Putamen (tissue), 1 donor: ENCODE results near the gene APAF1.
A peak's percentile ranks its signal among the peaks of the same experiment; 100 is the strongest.
"Not testable (repeated sequence)": the region's sequence is repeated elsewhere in the genome, so short reads cannot be mapped to it uniquely, and the experiment has no call there.

Experiments used
- DNase-seq: peaks from one replicate; pipeline ENCODE4 v3.0.0-alpha.2; 2016; ENCODE audit warnings: low spot score

The APAF1 gene, protein sequence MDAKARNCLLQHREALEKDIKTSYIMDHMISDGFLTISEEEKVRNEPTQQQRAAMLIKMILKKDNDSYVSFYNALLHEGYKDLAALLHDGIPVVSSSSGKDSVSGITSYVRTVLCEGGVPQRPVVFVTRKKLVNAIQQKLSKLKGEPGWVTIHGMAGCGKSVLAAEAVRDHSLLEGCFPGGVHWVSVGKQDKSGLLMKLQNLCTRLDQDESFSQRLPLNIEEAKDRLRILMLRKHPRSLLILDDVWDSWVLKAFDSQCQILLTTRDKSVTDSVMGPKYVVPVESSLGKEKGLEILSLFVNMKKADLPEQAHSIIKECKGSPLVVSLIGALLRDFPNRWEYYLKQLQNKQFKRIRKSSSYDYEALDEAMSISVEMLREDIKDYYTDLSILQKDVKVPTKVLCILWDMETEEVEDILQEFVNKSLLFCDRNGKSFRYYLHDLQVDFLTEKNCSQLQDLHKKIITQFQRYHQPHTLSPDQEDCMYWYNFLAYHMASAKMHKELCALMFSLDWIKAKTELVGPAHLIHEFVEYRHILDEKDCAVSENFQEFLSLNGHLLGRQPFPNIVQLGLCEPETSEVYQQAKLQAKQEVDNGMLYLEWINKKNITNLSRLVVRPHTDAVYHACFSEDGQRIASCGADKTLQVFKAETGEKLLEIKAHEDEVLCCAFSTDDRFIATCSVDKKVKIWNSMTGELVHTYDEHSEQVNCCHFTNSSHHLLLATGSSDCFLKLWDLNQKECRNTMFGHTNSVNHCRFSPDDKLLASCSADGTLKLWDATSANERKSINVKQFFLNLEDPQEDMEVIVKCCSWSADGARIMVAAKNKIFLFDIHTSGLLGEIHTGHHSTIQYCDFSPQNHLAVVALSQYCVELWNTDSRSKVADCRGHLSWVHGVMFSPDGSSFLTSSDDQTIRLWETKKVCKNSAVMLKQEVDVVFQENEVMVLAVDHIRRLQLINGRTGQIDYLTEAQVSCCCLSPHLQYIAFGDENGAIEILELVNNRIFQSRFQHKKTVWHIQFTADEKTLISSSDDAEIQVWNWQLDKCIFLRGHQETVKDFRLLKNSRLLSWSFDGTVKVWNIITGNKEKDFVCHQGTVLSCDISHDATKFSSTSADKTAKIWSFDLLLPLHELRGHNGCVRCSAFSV (N-terminal part only)

DNA sequence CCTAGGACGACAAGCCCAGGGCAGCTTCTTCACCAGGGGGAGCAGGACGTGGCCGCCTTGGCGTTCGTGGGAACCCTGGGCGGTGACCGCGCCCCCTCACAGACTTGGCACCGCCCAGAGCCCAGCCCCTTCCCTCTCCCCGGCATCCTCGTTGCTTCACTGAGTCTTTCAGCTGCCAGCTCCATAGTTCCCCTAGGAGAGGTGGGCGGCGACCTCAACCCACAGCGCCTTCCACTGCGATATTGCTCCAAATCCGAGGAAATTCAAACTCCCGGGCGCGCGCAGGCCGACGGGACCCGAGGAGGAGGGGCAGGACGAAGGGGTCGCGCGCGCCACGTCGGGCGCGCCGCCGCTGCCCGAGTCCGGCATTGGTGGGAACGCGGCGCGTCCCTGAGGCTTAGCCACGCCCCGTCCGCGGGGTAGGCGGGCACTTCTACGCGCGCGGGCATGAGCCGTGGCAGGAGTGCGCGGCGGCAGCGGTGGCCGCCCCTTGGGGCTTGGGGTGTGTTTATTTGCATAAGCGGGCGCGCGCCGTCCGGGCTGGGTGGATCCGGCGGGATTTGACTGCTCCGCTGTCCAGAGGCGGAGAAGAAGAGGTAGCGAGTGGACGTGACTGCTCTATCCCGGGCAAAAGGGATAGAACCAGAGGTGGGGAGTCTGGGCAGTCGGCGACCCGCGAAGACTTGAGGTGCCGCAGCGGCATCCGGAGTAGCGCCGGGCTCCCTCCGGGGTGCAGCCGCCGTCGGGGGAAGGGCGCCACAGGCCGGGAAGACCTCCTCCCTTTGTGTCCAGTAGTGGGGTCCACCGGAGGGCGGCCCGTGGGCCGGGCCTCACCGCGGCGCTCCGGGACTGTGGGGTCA lies at the start of gene APAF1, which contains the start of gene IKBIP:
TSS of gene APAF1 (plus strand) at position 579 of the 860 bp plus-strand sequence. CDS start 3,070 bp downstream, outside the sequence.
TSS of gene IKBIP (minus strand) at position 77 of the 860 bp plus-strand sequence. CDS start 87 bp downstream, outside the sequence.
- peak; percentile 96 for DNase-seq

DNA sequence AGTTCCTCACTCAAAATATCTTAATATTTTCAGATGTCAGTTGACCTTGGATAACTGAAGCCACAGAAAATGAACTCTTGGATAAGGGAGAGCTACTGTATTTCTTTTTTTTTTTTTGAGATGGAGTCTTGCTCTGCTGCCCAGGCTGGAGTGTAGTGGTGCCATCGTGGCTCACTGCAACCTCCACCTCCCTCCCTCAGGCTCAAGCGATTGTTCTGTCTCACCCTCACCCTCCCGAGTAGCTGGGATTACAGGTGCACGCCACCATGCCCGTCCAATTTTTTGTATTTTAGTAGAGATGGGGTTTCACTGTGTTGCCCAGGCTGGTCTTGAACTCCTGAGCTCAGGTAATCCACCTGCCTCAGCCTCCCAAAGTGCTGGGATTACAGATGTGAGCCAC lies 47.8 kb upstream of the APAF1 start:
- DNase-seq = not testable (repeated sequence)

DNA sequence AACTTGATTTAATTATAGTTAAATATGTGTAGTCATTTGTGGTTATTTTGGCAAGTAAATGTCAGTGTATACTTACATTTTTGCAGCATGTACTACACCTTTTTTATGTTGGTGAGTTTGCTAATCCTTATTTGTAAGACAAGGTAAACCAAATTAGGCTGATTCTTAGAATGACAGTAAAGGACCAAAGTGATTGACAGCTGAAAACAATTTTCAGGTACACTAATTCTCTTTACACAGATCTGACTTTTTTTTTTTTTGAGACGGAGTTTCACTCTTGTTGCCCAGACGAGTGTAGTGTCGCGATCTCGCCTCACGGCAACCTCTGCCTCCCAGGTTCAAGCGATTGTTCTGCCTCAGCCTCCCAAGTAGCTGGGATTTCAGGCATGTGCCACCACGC lies 43.2 kb upstream of the APAF1 start:
- no peak for DNase-seq

DNA sequence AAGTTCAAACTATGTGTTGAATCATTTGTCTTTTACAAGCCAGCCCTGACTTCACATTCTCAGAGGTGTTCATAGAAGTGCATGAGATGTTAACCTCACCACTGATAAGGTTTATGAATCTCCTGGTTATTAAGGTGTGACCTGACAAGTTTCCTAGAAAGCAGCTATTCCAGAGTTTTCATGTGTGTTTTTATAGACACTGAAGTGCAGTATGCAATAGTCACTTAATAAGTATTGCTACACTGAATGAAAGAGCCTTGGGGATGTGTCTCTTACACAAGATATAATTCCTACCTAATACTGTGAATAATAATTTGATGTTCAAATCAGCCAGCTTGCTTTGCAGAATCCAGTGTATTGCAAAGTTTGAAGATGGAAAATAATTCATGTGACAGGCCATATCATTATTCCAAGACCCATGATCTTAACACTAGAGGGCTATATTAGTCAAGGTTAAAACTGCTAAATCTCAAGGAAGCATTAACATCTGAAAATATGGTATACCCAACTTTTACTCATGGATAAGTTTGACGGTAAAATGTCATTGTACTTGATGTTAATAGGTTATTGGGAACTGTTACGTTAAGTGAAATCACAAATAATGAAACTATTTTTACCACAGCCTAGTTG lies 38.6 kb upstream of the APAF1 start:
- no peak for DNase-seq

DNA sequence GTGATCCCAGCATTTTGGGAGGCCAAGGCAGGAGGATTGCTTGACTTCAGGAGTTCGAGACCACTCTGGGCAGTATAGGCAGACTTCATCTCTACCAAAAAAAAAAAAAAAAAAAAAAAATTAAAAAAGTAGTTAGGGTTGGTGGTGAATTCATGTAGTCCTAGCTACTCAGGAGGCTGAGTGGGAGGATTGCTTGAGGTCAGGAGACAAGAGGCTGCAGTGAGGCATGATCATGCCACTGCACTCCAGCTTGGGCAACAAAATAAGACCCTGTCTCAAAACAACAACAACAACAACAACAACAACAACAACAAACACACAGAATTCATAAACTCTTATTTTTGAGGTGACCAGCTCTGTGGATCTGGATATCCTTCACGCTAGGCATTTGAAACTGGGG lies 34.5 kb upstream of the APAF1 start:
- no peak for DNase-seq

DNA sequence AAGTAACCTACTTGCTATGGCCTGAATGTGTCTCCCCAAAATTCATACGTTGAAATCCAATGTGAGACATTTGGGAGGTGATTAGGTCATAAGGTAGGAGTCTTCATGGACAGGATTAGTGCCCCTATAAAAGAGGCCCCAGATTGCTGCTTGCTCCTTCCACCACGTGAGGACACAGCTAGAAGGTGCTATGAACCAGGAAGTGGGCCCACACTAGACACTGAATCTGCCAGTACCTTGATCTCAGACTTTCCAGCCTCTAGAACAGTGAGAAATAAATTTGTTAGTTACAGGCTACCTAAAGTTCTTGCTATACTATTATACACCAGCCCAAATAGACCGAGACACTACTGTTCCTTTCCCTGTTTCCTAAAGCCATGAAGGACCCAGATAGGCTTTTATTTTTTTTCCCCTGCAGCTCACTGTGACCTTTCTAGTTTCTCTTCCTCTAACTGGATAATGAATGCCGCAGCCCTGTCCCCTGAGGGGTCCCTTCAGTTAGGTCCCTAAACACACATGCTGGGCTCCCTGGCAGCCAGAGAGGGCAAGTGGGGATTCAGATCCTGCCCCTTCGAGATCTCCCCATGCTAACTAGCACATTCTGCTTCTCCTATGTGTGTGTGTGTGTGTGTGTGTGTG lies 32.3 kb upstream of the APAF1 start:
- no peak for DNase-seq

DNA sequence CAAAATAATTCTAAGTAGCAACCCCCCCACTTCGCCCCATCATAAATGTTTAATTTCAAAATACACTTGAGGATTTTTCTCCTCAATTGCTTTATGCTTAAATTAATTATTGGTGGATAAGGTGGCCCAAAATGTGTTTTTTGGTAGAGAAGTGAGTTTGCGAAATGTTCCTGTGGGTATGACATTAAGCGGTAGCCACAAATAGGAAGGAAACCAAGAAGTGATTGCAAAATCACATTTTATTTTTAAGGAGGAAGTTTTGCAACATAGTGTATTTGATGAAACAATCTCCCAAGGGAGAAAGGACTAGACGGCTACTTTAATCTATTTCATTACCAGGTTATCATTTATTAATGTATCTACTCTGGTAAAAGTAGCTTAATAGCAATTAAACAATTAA lies 26.1 kb upstream of the APAF1 start:
- DNase-seq = no peak

DNA sequence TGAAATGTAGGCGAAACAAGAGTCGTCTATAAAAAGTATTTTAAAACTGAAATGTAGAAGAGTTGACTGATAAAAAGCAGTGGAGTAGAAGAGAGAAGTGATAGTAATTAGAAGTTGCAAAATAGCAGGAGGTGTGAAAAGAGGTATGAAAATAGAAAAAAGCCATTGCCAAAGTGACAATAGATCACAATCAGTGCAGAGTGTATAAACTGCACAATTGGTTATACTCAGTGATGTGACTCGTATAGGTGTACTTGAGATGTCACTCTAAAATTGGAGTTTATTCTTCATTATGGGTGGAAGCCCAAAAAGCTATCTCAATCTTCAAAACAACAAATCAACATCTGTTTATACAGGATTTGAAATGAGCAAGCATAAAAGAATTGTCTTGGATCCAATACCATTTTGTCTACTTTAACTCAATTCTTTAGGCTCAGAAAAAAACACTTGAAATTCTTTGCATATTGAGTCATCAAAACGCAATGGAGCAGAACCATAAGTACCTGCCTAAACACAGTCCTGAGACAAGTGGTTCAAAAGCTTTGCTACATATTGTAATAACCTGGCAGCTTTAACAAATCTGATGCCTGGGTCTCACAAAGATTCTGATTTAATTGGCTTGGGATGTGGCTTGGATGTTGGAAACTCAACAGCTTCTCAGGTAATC lies 9.3 kb upstream of the APAF1 start:
- DNase-seq = no peak

DNA sequence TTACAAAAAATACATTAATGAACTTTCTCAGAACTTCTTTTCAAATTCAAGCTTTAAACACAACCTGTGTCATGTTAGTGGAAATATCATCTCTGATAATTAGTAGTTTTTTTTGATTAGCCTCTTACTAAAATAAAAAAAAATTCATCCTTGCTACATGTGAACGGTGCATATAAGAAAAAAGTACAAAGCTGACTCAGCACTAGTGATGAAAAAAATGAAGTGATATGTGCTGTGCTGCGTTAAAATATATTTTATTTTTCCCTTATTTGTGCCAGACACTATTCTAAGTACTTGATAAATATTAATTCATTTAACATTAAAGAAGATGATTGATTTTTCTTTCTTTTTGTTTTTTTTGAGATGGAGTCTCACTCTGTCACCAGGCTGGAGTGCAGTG lies 8.0 kb upstream of the APAF1 start:
- DNase-seq = no peak

DNA sequence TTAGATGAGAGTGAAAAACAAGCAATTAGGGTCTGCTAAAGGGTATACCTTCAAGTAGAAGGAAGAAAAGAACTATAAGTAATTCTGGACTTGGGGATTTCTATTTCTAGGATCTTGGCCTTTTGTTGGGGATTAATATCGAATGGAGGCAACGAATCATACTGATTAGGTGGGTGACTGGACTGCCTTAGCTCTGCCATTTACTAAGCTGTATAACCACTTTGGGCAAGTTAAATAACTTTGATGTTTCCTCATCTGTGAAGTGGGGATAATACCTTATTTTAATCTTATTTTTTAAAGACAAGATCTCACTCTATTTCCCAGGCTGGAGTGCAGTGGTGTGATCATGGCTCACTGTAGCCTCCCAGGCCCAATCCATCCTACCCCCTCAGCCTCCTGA lies 7.1 kb upstream of the APAF1 start:
- no peak for DNase-seq

DNA sequence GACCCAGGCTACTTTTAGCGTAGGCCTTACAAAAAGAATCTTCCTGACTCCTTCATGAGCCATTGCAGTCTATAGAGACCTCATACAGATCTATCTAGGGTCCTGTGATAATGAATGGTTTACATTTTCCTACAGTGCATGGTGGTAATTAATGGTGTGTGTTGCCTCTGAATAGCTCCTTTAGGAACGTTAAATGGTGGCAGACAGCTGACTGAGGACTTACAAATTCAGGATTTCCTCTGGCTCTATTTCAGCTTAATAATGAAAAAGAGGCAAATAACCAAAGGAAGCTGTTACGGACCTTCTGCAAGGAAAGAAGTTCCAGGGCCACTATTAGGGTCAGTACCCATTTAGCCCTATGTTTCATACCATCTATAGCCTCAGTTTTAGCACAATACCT lies 5.6 kb upstream of the APAF1 start:
- DNase-seq = no peak

DNA sequence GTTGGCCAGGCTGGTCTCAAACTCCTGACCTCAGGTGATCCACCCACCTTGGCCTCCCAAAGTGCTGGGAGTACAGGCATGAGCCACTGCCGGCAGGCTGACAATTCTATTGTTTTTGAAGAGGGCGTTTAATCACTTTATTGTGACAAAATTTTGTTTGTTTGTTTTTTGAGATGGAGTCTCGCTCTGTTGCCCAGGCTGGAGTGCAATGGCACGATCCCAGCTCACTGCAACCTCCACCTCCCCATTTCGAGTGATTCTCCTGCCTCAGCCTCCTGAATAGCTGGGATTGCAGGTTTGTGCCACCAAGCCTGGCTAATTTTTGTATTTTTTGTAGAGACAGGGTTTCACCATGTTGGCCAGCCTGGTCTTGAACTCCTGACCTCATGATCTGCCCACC lies 2.3 kb upstream of the APAF1 start:
- not testable (repeated sequence) for DNase-seq

DNA sequence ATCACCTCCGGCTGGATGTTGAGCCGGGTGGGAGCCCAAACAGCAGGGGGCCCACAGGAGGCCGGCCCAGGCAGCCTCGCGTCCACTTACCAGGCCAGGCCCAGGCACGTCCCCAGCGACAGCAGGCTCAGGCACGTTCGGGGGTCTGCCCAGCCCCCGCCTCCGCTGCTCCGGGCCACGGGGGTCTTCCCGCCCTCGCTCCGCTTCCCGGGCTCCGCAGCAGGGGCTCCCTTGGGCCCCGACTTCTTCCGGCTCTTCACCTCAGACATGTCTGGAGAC lies 718 bp upstream of the APAF1 start:
- no peak for DNase-seq

DNA sequence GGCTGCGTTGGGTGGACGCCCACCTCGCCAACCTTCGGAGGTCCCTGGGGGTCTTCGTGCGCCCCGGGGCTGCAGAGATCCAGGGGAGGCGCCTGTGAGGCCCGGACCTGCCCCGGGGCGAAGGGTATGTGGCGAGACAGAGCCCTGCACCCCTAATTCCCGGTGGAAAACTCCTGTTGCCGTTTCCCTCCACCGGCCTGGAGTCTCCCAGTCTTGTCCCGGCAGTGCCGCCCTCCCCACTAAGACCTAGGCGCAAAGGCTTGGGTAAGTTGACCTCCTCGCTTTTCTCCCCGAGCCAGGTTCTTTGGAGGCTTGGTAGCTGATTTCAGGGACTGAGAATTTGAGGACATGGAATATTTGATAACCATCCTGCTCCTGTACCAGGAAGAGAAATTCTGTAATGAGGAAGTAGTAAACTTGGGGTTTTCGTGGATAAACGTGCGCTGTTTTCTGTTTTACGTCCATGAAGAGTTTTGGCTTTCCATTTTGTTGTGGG lies 530 bp downstream of the APAF1 start:
- DNase-seq = peak; percentile 22

DNA sequence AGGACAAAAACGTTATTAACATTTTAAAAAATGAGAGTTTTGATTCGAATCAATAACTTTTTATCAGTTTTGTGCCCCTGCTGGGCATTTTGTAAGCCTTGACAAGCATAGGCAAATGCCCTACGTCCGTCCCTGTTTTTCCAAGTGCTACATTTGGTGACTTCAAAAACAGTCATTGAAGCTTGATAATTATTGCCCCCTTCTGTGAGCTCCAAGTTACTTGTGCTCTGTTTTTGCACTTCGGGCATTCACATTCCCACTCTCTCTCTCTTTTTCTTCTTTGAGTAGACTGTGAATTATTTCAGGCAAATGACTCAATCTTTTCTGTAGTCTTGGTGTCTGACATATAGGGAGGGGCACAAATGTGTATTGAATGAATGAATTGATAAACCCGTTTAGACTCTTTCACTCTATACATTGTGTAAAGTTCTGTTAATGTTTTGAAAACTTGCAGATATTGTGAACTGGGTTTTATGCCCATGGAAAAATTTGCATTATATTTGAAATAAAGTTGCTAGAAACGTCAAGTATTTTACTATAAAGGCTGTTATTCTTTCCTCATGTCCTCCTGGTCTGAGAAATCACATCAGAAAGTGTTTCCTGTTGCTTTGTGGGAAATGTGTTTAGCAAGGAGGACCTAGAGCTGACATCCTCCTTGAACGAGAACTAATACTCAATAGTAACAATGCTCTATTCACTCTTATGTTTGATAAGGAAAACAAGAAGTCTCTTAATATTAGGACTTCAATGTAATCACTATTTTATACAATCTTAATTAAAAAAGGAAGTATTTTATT lies 1.4 kb downstream of the APAF1 start:
- peak; percentile 1 for DNase-seq

DNA sequence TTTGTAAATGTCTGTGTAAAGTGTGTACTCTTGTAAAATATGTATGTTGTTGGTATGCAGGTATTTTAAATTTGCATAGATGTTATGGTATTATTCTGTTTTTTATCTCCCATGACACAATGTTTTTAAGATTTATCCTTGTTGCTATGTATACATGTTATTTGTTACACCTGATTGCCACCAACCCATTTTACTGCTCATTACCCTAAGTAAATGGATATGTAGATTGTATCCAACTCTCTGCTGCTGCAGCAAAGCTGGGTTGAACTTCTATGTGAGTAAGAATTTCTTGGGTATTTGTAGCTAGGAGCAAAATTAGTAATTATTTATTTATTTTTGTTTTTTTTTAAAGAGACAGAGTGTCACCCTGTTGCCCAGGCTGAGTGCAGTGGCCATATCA lies 6.2 kb downstream of the APAF1 start:
- no peak for DNase-seq

DNA sequence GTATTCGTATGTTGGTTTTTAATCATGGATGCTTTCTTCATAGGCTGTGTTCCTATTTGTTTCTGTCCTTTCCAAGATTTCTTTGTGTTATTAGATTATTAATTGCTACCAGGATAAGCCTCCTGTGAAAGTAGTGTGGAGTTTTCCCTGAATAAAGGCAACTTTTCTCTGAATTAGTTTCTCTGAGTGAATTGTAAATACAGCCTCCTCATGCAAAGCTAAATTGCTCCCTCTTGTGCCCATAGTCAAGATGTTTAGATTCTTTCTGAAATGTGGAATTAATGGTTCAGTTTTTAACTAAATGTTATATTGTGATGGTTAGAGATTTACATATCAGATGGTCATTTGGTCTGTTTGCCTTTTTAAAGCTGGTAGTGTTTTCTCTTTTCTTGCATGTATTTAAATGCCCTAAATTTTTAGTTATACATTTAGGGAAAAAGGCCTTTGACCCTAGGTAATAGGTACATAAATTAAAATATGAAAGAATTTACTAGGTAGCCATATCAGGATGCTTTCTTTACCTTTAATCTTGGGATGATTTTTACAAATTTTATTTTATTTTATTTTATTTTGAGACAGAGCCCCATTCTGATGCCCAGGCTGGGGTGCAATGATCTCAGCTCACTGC lies 8.9 kb downstream of the APAF1 start:
- peak; percentile 35 for DNase-seq

DNA sequence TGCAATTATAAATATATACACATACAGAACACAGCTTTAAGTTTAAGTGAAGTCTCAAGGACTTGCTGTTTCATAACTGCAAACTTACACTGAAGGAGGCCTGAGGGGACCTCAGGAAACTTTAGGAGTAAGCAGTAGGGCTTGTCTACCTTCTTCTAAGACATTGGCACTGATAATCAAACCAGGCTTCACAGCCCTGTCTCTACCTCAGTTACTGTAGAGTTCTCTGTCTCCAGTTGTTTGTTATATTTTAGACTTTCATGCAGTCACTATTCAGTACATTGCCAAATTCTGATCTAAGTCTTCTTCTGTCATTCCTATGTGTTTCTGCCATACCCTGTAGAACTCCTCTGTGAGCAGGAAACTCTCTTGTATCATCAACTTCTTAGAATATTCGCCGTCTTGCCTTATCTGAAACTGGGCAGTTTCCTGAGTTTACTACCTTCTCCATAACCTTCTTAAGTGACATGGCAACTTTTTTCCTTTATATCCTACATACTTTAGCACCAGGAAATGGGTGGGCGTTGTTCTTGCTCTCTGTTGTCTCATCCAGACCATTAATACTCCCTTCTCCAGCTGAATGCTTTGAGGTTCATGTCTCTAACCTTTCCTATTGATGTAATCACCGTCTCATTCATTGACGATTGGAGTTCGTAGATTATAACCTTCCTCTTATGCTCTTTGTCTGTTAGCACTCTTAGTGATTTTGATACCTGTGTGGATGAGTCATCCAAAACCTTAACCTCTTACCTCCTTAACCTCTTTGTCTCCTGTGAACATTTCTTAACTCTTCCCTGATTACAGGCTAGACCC lies 11.4 kb downstream of the APAF1 start:
- no peak for DNase-seq
